ENCODE data around the gene WDR7.

WDR7 gene

DNA sequence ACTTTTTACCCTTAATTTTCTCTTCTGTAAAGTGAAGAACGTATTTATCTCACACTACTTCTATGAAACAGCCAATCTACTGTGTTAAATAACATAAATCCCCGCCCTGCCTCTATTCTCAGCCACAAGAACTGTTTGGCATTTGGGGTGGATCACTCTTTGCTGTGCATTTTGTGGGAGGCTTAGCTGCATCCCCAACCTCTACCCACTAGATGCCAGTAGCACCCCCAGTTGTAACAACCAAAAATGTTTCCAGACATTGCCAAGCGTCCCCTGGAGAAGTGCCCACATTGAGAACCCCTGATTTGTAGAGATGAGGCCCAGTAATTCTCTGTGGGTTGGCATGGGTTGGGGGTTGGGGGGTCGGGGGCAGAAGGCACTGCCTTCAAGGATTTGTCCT lies 401.0 kb downstream of the WDR7 start:
- TF ChIP-seq ZNF274 (IDR thresholded peaks at IDR 0.05; ENCODE audit: low read depth, low read length): no peak
- H3K4me3 ChIP-seq (ENCODE audit: low read length): no peak overlapping the region

DNA sequence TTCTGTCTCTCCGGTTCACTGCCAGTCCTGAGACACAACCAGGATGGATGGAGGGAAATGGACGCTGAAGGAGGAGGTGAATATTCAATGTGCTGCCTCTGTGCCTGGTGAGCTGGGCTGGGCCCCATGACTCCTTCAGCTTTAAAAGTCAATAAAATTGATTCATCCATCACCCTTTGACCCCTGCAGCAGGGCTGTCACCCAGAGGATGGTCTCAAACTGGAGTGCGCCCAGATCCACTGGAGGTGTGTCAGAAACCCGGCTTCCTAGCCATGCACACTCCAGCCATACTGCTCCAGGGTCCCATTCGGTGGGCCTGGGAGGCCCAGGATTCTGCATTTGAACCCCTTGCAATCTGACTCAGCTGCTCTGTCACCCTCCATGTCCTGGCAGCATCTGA lies 401.6 kb downstream of the WDR7 start:
- no peak for TF ChIP-seq ZNF274 (IDR thresholded peaks at IDR 0.05; ENCODE audit: low read depth, low read length)
- H3K4me3 ChIP-seq (ENCODE audit: low read length): no peak overlapping the region

DNA sequence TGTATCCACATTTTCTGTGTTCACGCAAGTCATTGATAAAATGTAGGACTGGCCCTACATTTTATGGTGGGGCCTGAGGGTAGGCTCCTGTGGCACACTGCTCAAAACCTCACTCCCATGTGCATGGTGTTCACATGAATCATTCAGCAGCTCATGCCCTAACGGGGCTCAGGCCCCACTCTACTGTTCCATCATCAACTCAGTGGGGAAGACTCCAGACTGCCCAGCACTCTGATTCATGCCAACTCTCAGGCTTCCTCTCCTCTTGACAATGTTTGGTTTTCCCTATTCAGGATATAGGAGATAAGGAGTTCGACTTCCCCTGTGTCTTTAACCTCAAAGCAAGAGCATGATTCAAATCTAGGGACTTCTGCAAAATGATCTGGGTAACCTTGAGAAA lies 403.7 kb downstream of the WDR7 start:
- TF ChIP-seq ZNF274 (IDR thresholded peaks at IDR 0.05; ENCODE audit: low read depth, low read length): no peak

DNA sequence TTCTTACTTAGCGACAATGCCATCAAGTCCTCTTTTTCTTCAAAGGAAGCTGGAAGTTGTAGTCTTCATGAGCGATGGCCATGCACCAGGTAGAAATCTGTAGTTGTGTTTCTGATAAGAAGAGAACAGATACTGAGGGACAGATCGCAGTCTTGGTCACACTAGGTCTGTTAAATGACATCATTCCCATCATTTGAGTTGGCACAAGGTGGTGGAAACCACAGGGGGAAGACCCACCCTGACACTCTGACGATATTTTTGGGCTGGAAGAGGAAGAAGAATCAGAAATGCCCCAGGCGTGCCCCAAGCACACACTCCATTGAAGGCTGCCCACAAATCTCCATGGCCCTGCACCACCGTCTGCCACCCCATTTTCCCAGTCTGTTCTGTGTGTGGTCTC lies 406.7 kb downstream of the WDR7 start:
- TF ChIP-seq ZNF274 (IDR thresholded peaks at IDR 0.05; ENCODE audit: low read depth, low read length): no peak
- no peak overlapping the region for H3K4me3 ChIP-seq (ENCODE audit: low read length)

More for the DNA sequence above, 403.7 kb downstream of the WDR7 start:
- H3K4me3 ChIP-seq (ENCODE audit: low read length): no peak overlapping the region

DNA sequence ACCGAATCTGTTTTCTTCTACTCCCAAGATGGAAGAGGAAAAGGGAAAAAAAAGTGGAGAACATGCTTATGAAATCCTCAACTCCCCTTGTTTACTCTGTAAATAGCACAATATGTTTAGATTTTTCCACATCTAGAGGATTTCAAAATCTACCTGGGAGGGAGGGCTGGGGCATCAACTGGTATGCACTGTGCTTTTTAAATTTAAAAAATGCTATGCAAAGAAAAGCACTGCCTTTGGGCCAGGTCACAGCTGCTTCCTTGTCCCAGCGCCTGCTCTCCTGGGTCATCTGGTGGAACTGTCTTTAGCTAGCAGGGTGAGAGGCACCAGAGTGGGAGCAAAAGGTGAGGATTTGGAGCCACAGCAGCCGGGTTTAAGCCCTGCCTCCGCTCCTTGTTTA lies 407.6 kb downstream of the WDR7 start:
- no peak overlapping the region for H3K4me3 ChIP-seq (ENCODE audit: low read length)
- TF ChIP-seq ZNF274 (IDR thresholded peaks at IDR 0.05; ENCODE audit: low read depth, low read length): no peak

DNA sequence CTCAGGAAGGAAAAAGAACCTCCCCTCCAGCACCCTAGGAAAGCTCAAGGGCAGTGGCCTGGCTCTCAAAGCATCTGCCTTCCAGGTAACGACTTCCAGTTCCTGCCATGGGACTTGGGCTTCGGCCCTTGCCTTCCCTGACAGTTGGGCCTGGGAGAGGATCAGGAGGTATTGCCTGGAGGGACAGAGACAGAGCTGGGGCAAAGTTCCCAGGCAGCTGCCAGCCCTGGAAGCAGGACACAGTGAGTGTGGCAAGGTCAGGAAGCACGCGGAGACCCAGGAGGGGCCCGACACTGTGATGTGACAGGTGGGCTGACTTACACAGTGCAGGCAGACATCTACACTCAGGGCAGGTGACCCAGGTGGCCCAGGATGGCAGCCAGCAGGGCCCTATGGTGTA lies 408.2 kb downstream of the WDR7 start:
- no peak overlapping the region for H3K4me3 ChIP-seq (ENCODE audit: low read length)
- no peak for TF ChIP-seq ZNF274 (IDR thresholded peaks at IDR 0.05; ENCODE audit: low read depth, low read length)

DNA sequence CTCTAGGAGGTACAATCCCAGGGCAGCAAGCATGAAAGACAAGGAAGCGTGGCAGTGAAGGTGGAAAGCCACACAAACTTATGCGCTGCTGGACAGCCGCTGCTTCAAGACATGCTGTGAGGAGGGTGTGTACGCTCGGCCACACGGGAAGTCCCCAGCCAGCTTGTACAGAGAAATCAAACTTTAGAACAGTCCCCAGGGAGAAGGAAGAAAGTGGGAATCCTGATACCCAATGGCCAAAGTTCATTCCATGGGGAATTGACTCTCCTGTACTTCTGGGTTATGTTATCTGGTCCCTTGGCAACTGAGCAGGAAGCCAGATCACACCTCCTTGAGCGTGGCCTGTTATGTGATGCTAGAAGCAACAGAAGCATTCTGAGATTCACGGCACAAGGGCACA lies 409.7 kb downstream of the WDR7 start:
- H3K4me3 ChIP-seq (ENCODE audit: low read length): no peak overlapping the region
- TF ChIP-seq ZNF274 (IDR thresholded peaks at IDR 0.05; ENCODE audit: low read depth, low read length): no peak

DNA sequence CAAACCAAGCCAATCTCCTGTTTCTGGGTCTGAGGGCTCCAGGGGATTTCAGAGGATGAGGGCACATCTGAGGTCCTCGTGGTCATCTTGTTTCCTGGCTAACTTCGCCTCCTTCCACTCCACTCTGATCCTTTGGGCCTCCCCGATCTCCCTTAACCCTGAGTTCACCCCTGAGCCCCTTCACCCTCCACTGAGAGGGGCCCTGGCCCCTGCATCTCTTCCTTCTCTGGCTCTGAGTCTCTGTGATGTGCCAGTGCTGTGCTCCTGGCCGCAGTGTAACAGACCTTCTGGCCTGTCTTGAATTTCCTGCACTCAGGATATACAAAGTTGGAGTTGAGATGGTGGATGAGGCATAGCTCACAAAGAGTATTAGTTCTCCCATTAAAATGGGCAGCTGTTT lies 411.0 kb downstream of the WDR7 start:
- H3K4me3 ChIP-seq (ENCODE audit: low read length): no peak overlapping the region
- no peak for TF ChIP-seq ZNF274 (IDR thresholded peaks at IDR 0.05; ENCODE audit: low read depth, low read length)

DNA sequence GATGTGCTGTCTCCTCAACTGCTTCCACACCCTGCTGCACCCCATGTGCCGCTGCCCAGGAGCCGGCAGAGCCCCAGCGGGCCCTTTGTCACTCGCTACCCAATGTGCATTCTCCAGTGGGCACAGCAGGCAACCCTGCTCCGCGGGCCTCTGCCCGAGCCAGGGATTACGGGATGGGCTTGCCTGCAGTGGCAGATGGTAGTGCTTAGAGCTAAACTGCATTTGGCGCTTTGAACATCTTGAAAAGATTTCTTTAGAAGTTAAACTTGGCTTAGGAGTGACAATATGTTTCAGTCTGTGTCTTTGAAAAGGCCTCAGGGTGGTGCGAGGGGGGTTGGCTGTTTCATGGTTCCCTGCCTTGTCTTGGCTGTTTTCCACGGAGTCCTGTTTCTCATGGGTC lies 411.7 kb downstream of the WDR7 start:
- no peak overlapping the region for H3K4me3 ChIP-seq (ENCODE audit: low read length)
- no peak for TF ChIP-seq ZNF274 (IDR thresholded peaks at IDR 0.05; ENCODE audit: low read depth, low read length)

DNA sequence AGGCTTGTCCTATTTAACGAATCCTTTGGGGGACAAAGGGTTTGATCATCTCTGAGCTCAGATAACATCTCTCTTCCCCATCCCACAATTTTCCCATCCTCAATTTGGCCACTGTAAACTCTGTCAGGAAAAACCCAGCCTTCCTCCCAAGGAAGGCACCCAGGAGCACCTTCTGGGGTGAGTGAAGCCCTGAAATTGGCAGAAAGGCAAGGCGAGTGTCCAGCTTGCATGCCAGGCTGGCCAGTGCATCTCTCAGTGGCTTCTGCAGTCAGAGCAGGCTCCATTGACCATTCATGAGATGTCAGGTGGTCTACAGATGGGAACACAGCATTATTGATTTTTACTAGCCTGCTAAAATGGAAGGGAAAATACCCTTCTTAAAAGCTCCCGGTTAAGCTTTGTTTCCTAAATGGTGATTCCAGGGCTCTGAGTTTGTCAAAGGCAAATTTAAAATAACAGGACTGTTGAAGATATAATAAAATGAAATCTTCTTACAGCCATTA lies 412.5 kb downstream of the WDR7 start:
- H3K4me3 ChIP-seq (ENCODE audit: low read length): no peak overlapping the region
- no peak for TF ChIP-seq ZNF274 (IDR thresholded peaks at IDR 0.05; ENCODE audit: low read depth, low read length)

DNA sequence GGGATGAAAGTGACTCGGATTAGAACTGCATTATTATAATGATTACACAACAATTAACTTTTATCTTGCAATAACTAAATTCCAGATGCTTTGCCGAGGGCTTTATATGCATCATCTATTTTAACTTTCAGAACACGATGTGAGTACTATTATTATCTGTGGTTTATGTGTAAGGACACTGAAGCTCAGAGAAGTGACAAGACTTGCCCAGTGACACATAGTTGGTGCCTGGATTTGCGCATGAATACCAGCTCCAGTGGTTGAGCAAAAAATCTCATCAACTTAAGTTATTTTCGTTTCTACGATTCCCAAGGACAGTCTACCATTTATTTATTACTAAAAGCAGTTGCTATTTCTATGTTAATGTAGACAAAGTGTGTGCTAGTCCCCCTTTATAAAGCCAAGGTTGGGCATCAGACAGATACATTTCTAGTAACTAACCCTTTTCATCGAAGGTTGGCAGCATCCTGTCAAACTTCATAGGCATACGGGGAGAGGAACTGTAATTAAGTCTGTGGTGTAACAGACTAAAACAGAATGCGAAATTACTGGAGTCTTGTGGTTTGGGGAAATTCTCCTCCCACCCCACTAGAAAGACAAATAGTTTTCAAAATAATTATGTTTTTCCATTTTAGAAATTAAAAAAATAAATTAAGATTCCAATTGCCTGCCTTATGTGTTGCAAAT lies 422.5 kb downstream of the WDR7 start:
- no peak overlapping the region for H3K4me3 ChIP-seq (ENCODE audit: low read length)
- TF ChIP-seq ZNF274 (IDR thresholded peaks at IDR 0.05; ENCODE audit: low read depth, low read length): no peak

DNA sequence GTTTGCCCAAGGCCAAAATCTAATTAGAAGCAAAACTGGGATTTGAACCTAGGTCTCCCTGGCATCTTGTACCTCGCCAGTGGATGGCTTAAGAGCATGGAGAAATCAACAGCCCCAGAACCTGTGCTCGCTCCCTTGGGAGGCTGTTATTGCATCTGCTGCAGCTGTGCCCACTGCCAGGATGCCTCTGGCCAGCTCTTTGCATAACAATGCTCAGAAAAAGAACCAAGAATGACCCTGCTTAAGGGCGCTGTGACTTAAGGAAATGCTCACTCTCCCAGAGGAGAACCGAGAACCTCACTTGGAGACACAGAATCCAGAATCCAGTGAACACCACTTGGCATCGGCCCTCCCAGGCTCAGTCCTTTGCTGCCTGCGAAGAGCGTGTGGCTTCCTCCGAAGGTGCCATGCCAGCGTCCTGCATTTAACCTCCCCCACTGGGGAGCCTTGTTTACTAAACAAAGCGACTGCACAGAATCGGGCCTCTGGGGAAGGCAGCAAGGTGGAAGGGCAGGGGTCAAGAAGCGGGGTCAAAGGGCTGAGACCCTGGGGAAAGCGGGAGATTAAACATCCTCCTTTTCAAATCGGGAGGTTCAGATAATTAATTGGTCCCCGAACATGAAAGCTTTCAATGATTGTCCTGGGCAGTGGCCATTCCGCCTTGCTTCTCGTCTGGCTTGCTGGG lies 424.7 kb downstream of the WDR7 start:
- no peak for TF ChIP-seq ZNF274 (IDR thresholded peaks at IDR 0.05; ENCODE audit: low read depth, low read length)
- H3K4me3 ChIP-seq (ENCODE audit: low read length): no peak overlapping the region

DNA sequence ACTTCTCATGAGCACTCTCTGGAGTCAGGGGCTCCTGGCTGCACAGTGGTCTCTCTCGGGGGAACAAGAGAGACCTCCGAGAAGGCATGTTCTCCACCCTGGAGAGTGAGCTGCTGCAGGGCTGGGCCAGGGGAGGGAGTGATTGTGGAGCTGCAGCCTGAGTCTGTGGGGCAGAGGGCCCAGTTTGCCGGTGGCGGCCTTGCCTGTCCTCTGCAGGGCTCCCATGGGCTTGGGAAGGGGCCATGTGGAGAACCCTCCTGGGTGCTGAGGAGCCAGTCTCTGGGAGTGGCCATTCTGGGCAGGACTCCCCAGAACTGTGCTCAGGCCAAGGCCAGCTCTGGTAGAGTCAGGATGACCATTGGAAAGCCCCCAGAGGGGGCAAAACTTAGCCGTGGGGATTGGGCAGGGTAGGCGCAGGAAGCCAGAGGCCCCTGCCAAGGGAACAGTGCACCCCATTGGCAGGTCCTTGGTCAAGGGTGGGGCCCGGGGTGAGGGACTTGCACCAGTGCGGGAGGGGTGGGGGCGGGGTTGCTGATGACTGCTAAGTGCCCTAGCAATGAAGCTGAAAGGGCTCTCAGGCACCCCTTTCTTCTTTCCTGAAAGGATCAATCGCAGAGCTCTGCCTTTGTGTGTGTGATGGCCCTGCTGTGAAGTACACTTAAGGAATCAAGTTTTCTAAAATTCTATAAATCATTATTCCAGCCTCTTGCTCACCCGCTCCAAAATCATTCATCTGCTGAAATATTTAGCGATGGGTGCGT lies 426.0 kb downstream of the WDR7 start:
- no peak for TF ChIP-seq ZNF274 (IDR thresholded peaks at IDR 0.05; ENCODE audit: low read depth, low read length)
- no peak overlapping the region for H3K4me3 ChIP-seq (ENCODE audit: low read length)

DNA sequence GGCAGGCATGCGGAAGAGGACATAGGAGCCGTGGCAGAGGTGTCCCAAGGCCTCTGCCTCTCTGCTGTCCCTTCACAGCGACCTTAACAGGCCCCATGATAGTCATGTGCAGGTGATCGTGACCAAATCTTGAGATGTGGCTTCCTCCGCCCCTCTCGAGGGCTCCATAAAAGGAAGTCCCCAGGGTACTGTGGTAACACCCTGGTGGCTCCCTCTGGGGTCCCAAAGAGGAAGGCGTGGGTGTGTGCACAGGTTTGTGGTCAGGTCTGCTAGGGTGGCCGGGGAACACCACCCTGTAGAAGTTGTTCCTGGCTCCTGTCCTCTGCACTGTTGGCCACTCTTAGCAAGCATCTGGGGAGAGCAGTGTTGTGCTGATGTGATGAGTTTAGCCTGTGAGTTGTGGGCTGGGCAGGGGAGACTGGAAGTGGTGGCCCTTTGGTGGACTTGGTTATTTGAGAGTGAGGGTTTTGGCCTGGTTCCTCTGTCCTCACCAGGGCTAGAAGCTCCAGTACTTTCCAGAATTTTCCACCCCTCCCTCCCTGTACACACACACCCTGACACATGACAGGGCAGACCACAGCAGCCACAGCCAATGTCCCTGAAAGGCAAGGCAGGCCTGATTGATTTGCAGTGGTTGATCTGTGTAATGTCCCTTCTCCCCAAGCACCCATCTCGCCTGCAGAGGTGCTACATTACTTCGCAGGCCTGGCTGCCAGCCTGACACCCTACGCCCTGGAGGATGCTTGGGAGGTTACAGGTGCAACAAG lies 426.8 kb downstream of the WDR7 start:
- H3K4me3 ChIP-seq (ENCODE audit: low read length): no peak overlapping the region
- no peak for TF ChIP-seq ZNF274 (IDR thresholded peaks at IDR 0.05; ENCODE audit: low read depth, low read length)
